K562 (cell line): Measurements from ENCODE around the gene VPS13C. TPM values are rescaled to one million over a fixed set of nuclear protein-coding genes. Genes with fewer than 3 reads are reported as not detected.

Source experiments
- CAMTA2 ChIP-seq: fragments of 250-450 bp; sonication (Bioruptor Pico); conservative IDR thresholded peaks from 2 replicates; pipeline ENCODE4 v1.5.1; 2022
- CC2D1A ChIP-seq: fragments of 450-650 bp; IDR thresholded peaks from 2 replicates; pipeline ENCODE4 v1.6.1; 2017; ENCODE audit warnings: mild to moderate bottlenecking
- DACH1 ChIP-seq: fragments of 450-650 bp; IDR thresholded peaks from 2 replicates; pipeline ENCODE4 v1.6.1; 2018; ENCODE audit not compliant: partially characterized antibody
- FOXP1 ChIP-seq: sonication (generic); formaldehyde crosslinking; IDR thresholded peaks from 2 replicates; pipeline ENCODE4 v1.8.0; 2022; ENCODE audit warnings: mild to moderate bottlenecking, missing genetic modification reagents
- HDAC3 ChIP-seq: fragments of 450-650 bp; IDR thresholded peaks from 2 replicates; pipeline ENCODE4 v1.6.1; 2018; ENCODE audit warnings: borderline replicate concordance, mild to moderate bottlenecking, moderate library complexity; ENCODE audit not compliant: partially characterized antibody
- HEY1 ChIP-seq: fragments of 250-450 bp; sonication (Bioruptor Pico); IDR thresholded peaks from 2 replicates; pipeline ENCODE4 v1.5.0; 2020; ENCODE audit warnings: mild to moderate bottlenecking, moderate library complexity, borderline replicate concordance
- HIVEP1 ChIP-seq: fragments of 250-450 bp; sonication (Bioruptor Pico); IDR thresholded peaks from 2 replicates; pipeline ENCODE4 v1.4.0; 2020; ENCODE audit warnings: mild to moderate bottlenecking
- HMG20A ChIP-seq: fragments of 450-650 bp; formaldehyde crosslinking; conservative IDR thresholded peaks from 2 replicates; pipeline ENCODE4 v1.4.0; 2020; ENCODE audit warnings: mild to moderate bottlenecking, mixed read lengths
- MEF2A ChIP-seq: IDR thresholded peaks from 2 replicates; pipeline ENCODE4 v1.6.1; 2011; ENCODE audit warnings: low read depth, mild to moderate bottlenecking, low read length, moderate library complexity; ENCODE audit not compliant: control insufficient read depth
- MTA1 ChIP-seq: fragments of 450-650 bp; IDR thresholded peaks from 2 replicates; pipeline ENCODE4 v1.6.1; 2017; ENCODE audit warnings: borderline replicate concordance
- MTF1 ChIP-seq: fragments of 250-450 bp; sonication (Bioruptor Pico); IDR thresholded peaks from 2 replicates; pipeline ENCODE4 v1.9.0; 2021; ENCODE audit warnings: moderate library complexity, mild to moderate bottlenecking, inconsistent platforms, borderline replicate concordance
- NCOA6 ChIP-seq: fragments of 450-650 bp; IDR thresholded peaks from 2 replicates; pipeline ENCODE4 v1.6.1; 2017; ENCODE audit warnings: mild to moderate bottlenecking
- NR2C1 ChIP-seq, 2 experiments: fragments of 450-650 bp; IDR thresholded peaks; 2 replicates each; pipeline ENCODE4 v1.6.1; 2017; ENCODE audit warnings: mild to moderate bottlenecking in 2 of 2, antibody characterized with exemption in 1 of 2, inconsistent platforms in 1 of 2, missing compliant biosample characterization in 1 of 2, missing genetic modification characterization in 1 of 2
- RAD21 ChIP-seq, 2 experiments: fragments of 250-450 bp in 1 of 2; fragments of 450-650 bp in 1 of 2; sonication (Bioruptor Pico) in 1 of 2; formaldehyde crosslinking in 1 of 2; IDR thresholded peaks in 1 of 2; conservative IDR thresholded peaks in 1 of 2; 2 replicates each; pipeline versions ENCODE4 v1.4.0 to v1.8.0; 2020 to 2022; ENCODE audit warnings: mild to moderate bottlenecking in 2 of 2, moderate library complexity in 1 of 2
- RBFOX2 ChIP-seq: fragments of 200-400 bp; formaldehyde crosslinking; IDR thresholded peaks from 2 replicates; pipeline ENCODE4 v1.6.1; 2017; ENCODE audit warnings: low read depth, mild to moderate bottlenecking, low read length, moderate library complexity
- SRSF9 ChIP-seq: fragments of 200-400 bp; formaldehyde crosslinking; IDR thresholded peaks from 2 replicates; pipeline ENCODE4 v1.6.1; 2017; ENCODE audit warnings: low read depth, low read length, borderline replicate concordance
- STAT5A ChIP-seq: IDR thresholded peaks from 2 replicates; pipeline ENCODE4 v1.6.1; 2012; ENCODE audit warnings: low read length, inconsistent platforms, borderline replicate concordance
- ZNF507 ChIP-seq: conservative IDR thresholded peaks from 2 replicates; pipeline ENCODE4 v1.6.1; 2017; ENCODE audit warnings: missing genetic modification characterization, missing compliant biosample characterization
- polyA plus RNA-seq, 8 experiments: library from polyadenylated mRNA; depleted of rRNA in 4 of 8; stranded (reverse) in 5 of 8; unstranded in 3 of 8; fragments of >200 nt; fragmentation: Nextera tagmentation in 2 of 8; fragmentation: Illumina TruSeq in 1 of 8; extraction: Ambion mirVana in 2 of 8; extraction: Trizol in 1 of 8; gene quantifications; 2 replicates each; pipeline versions ENCODE4 v1.2.1 to v1.2.3, GENCODE V29; 2011 to 2014; ENCODE audit warnings: inconsistent platforms in 1 of 8, missing spikeins in 1 of 8
- total RNA-seq, 7 experiments: library from RNA; depleted of rRNA in 6 of 7; stranded (reverse); fragments of >200 nt in 6 of 7; fragmentation: Illumina TruSeq in 2 of 7; extraction: Trizol in 2 of 7; gene quantifications; 2 replicates each; pipeline versions ENCODE4 v1.2.1 to v1.2.3, GENCODE V29; 2011 to 2021; ENCODE audit warnings: low replicate concordance in 1 of 7
- TF ChIP-seq, protein P1 (sequence below), 3 experiments: fragments of 200-800 bp in 1 of 3; sonication (Bioruptor generic) in 1 of 3; sonication (generic) in 1 of 3; formaldehyde crosslinking in 1 of 3; IDR thresholded peaks; 2 replicates each; pipeline versions ENCODE4 v1.6.1 to v1.8.0; 2016 to 2022; ENCODE audit warnings: mild to moderate bottlenecking in 2 of 3, missing compliant biosample characterization in 2 of 3, missing genetic modification characterization in 2 of 3, missing genetic modification reagents in 1 of 3
- TF ChIP-seq, protein P2 (sequence below): sonication (generic); formaldehyde crosslinking; IDR thresholded peaks from 2 replicates; pipeline ENCODE4 v1.8.0; 2022; ENCODE audit warnings: missing genetic modification reagents, mild to moderate bottlenecking, moderate library complexity, borderline replicate concordance
- TF ChIP-seq, protein P3 (sequence below): sonication (generic); formaldehyde crosslinking; IDR thresholded peaks from 2 replicates; pipeline ENCODE4 v1.9.0; 2022; ENCODE audit warnings: mild to moderate bottlenecking, missing genetic modification reagents
- TF ChIP-seq, protein P4 (sequence below): fragments of 200-400 bp; formaldehyde crosslinking; IDR thresholded peaks from 2 replicates; pipeline ENCODE4 v1.6.1; 2017; ENCODE audit warnings: mild to moderate bottlenecking, low read depth, low read length, moderate library complexity
- TF ChIP-seq, protein P5 (sequence below): fragments of 450-650 bp; IDR thresholded peaks from one replicate; pipeline ENCODE4 v1.6.1; 2018; ENCODE audit warnings: mild to moderate bottlenecking, moderate library complexity; ENCODE audit not compliant: partially characterized antibody

The VPS13C gene
- total and polyA plus RNA-seq, 9 of the 15 experiments (the other 6 are each of a cell fraction or from before 2014, with no cell fraction given): 5.2 to 32.3 (median 15.7) TPM

DNA sequence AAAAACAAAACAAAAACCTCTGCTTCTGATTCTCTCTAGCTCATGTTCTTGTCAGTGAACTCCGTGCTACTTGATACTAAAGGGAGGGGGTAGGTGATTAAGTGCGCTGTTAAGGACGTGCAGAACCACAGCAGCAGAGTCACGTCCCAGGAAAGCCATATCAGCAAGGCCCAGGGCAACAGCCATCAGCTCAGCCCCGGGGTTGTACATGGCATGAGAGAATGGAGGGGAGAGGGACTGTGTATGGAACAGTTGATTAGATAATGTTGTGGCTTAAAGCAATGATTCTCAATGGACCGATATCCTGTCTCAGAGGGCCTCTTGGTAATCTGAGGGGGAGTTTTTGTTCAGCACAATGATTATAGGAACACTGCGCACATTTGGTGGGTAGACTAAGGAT, 34.1 kb upstream of the VPS13C start (continued):
- TF ChIP-seq, protein P1, sequence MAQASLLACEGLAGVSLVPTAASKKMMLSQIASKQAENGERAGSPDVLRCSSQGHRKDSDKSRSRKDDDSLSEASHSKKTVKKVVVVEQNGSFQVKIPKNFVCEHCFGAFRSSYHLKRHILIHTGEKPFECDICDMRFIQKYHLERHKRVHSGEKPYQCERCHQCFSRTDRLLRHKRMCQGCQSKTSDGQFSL (CRISPR knock-in tag; IDR thresholded peaks at IDR 0.05): no peak
- TF ChIP-seq, protein P1 (tag; IDR thresholded peaks at IDR 0.05): no peak
- TF ChIP-seq MEF2A (no peak), DACH1 (no peak), ZNF507 (tag) (no peak), HIVEP1 (CRISPR knock-in tag) (no peak), NR2C1 (IDR thresholded peaks at IDR 0.05) (no peak), NR2C1 (tag; IDR thresholded peaks at IDR 0.05) (0 out of 2 replicates have a peak, but pooled peaks have one; percentile 36), NCOA6 (no peak), CC2D1A (peak; percentile 91; the same call in 1 of the 2 replicates), FOXP1 (CRISPR knock-in tag) (no peak), HDAC3 (peak; percentile 89), CAMTA2 (CRISPR knock-in tag) (no peak), MTF1 (CRISPR knock-in tag) (no peak), MTA1 (peak; percentile 65; the same call in 1 of the 2 replicates), RBFOX2 (no peak), RAD21 (CRISPR knock-in tag; conservative IDR thresholded peaks at IDR 0.05 in 1 of 2, IDR thresholded peaks at IDR 0.05 in 1 of 2) (no peak), HMG20A (CRISPR knock-in tag) (peak; percentile 93), HEY1 (no peak), SRSF9 (no peak), STAT5A (peak; percentile 81; the same call in 1 of the 2 replicates)
- TF ChIP-seq, protein P2, sequence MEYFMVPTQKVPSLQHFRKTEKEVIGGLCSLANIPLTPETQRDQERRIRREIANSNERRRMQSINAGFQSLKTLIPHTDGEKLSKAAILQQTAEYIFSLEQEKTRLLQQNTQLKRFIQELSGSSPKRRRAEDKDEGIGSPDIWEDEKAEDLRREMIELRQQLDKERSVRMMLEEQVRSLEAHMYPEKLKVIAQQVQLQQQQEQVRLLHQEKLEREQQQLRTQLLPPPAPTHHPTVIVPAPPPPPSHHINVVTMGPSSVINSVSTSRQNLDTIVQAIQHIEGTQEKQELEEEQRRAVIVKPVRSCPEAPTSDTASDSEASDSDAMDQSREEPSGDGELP (CRISPR knock-in tag): peak; percentile 44; the same call in 1 of the 2 replicates
- TF ChIP-seq, protein P3, sequence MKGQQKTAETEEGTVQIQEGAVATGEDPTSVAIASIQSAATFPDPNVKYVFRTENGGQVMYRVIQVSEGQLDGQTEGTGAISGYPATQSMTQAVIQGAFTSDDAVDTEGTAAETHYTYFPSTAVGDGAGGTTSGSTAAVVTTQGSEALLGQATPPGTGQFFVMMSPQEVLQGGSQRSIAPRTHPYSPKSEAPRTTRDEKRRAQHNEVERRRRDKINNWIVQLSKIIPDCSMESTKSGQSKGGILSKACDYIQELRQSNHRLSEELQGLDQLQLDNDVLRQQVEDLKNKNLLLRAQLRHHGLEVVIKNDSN (CRISPR knock-in tag): no peak
- TF ChIP-seq, protein P4, sequence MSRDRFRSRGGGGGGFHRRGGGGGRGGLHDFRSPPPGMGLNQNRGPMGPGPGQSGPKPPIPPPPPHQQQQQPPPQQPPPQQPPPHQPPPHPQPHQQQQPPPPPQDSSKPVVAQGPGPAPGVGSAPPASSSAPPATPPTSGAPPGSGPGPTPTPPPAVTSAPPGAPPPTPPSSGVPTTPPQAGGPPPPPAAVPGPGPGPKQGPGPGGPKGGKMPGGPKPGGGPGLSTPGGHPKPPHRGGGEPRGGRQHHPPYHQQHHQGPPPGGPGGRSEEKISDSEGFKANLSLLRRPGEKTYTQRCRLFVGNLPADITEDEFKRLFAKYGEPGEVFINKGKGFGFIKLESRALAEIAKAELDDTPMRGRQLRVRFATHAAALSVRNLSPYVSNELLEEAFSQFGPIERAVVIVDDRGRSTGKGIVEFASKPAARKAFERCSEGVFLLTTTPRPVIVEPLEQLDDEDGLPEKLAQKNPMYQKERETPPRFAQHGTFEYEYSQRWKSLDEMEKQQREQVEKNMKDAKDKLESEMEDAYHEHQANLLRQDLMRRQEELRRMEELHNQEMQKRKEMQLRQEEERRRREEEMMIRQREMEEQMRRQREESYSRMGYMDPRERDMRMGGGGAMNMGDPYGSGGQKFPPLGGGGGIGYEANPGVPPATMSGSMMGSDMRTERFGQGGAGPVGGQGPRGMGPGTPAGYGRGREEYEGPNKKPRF: no peak
- TF ChIP-seq, protein P5, sequence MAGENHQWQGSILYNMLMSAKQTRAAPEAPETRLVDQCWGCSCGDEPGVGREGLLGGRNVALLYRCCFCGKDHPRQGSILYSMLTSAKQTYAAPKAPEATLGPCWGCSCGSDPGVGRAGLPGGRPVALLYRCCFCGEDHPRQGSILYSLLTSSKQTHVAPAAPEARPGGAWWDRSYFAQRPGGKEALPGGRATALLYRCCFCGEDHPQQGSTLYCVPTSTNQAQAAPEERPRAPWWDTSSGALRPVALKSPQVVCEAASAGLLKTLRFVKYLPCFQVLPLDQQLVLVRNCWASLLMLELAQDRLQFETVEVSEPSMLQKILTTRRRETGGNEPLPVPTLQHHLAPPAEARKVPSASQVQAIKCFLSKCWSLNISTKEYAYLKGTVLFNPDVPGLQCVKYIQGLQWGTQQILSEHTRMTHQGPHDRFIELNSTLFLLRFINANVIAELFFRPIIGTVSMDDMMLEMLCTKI: no peak
